B cell (primary cell): ENCODE results near the gene PHF12.

ENCODE experiments used
- EZH2 ChIP-seq: IDR thresholded peaks from 2 replicates; pipeline ENCODE4 v1.6.1; 2012; ENCODE audit warnings: borderline replicate concordance, low read depth, mild to moderate bottlenecking, moderate library complexity, low read length; ENCODE audit not compliant: insufficient read depth, poor library complexity, severe bottlenecking
- TF ChIP-seq, protein P1 (sequence below): fragments of 200-600 bp; IDR thresholded peaks from one replicate; pipeline ENCODE4 v1.8.0; 2022; ENCODE audit warnings: antibody characterized with exemption, mild to moderate bottlenecking

DNA sequence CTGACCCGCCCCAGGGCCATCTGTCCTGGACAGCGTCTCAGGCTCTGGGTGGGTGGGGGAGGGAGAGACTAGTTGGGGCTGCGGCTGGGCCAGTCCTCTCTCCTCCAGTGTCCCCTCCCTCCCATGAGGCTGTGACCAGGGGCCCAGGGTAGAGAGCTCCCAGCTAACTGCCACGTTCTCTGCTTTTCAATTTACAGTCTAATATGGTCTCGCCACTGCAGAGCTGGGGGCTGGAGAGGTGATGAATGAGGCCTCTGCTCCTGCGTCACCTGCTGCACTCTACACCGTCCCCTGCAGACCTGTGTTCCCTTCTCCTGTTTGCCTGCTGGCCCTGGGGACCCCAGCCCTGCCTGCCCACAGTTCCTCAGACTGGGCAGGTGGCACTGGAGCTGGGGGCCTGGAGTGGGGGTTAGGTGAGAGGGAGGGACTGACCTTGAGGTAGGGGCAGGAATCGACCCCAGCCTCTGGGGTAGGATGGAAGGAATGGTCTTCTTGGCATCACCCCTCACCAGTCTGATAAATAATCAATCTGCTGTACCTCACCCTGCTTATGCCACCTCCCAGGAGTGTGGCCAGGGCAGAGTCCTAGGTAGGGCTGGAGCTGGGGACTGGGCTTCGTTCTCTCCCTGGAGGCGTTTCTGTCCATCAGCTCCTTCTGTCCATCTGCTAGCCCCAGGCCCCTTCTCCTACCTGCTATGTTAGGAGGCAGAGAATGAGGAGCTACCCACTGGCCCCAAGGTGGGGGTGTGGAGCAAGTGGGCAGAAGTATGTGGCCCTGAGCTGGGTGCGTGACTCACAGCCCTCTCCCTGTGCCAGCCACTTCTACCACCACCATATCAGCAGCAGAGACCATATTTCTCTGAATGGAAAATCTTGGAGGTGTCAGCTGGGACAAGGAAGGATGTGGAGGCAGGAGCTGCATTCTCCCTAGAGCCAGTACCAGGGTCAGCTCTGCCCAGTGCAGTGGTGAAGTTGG, 41.6 kb upstream of the PHF12 start:
- TF ChIP-seq, protein P1, sequence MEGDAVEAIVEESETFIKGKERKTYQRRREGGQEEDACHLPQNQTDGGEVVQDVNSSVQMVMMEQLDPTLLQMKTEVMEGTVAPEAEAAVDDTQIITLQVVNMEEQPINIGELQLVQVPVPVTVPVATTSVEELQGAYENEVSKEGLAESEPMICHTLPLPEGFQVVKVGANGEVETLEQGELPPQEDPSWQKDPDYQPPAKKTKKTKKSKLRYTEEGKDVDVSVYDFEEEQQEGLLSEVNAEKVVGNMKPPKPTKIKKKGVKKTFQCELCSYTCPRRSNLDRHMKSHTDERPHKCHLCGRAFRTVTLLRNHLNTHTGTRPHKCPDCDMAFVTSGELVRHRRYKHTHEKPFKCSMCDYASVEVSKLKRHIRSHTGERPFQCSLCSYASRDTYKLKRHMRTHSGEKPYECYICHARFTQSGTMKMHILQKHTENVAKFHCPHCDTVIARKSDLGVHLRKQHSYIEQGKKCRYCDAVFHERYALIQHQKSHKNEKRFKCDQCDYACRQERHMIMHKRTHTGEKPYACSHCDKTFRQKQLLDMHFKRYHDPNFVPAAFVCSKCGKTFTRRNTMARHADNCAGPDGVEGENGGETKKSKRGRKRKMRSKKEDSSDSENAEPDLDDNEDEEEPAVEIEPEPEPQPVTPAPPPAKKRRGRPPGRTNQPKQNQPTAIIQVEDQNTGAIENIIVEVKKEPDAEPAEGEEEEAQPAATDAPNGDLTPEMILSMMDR: no peak
- TF ChIP-seq EZH2: no peak
